HG03342 (cell line): ENCODE data around the gene SEPTIN12.
"Not testable (repeated sequence)": the region's sequence is repeated elsewhere in the genome, so short reads cannot be mapped to it uniquely, and the experiment has no call there.

Source experiments
- ATAC-seq: cut with Tn5 transposase; IDR thresholded peaks from one replicate; pipeline ENCODE4 v1.9.1; 2021; ENCODE audit warnings: mild to moderate bottlenecking, moderate library complexity; ENCODE audit not compliant: unreplicated experiment

SEPTIN12 gene

DNA sequence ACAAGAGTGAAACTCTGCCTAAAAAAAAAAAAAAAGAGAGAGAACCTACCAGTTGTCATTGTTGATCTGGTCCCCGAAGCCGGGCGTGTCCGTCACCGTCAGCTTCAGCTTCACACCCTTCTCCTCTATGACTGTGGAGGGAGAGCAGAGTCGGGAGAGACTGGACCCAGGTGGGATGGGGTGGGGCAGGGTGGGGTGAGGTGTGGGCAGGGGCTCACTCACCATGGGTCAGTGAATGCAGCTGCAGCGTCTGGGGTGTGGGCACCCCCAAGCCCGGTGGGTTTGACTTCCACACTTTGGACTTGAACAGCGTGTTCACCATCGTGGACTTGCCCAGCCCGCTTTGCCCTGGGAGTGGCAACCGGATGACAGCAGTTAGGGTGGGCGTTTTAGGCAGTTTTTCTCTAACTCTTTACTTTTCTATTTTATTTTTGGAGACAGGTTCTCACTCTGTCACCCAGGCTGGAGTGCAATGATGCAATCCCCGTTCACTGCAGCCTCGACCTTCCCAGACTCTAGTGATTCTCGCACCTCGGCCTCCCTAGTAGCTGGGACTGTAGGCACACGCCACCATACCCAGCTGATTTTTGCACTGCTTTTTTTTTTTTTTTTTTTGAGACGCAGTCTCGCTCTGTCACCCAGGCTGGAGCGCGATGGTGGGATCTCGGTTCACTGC lies 2.2 kb downstream of the SEPTIN12 start:
- ATAC-seq: no peak

DNA sequence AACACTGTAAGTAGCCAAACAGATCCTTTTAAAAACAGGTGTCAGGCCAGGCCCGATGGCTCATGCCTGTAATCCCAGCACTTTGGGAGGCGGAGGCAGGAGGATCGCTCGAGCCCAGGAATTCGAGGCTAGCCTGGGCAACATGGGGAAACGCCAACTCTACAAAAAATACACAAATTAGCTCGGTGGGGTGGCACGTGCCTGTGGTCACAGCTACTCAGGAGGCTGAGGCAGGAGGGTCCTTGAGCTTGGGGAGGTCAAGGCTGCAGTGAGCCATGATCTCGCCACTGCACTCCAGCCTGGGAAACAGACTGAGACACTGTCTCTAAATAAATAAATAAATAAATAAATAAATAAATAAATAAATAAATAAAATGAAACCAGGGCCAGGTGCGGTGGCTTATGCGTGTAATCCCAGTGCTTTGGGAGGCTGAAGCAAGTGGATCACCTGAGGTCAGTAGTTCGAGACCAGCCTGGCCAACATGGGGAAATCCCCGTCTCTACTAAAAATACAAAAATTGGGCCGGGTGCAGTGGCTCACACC lies 3.6 kb downstream of the SEPTIN12 start:
- not testable (repeated sequence) for ATAC-seq

GRCh38 chr16:4783951-4784336 lies 4.2 kb downstream of the SEPTIN12 start:
- ATAC-seq: no peak

- ATAC-seq: no peak
Observed at GRCh38 chr16:4783251-4783950, 4.7 kb downstream of the SEPTIN12 start.

GRCh38 chr16:4780235-4780634 lies 7.9 kb downstream of the SEPTIN12 start:
- no peak for ATAC-seq

DNA sequence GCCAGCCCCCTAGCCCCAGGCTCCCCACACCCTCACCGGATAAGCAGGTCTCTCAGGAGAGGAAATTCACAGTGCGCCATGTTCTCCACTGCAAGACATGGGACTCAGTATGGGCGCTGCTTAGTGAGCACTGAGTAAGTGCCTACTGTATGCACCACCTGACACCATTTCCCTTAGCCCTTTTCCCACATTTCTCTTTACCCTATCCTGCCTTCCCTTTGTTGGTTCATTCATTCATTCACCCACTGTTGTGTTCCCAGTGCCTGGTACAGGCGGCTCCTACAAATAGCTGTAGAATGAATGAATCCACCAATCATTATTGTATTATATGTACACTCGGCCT lies 10.1 kb downstream of the SEPTIN12 start:
- ATAC-seq: no peak

DNA sequence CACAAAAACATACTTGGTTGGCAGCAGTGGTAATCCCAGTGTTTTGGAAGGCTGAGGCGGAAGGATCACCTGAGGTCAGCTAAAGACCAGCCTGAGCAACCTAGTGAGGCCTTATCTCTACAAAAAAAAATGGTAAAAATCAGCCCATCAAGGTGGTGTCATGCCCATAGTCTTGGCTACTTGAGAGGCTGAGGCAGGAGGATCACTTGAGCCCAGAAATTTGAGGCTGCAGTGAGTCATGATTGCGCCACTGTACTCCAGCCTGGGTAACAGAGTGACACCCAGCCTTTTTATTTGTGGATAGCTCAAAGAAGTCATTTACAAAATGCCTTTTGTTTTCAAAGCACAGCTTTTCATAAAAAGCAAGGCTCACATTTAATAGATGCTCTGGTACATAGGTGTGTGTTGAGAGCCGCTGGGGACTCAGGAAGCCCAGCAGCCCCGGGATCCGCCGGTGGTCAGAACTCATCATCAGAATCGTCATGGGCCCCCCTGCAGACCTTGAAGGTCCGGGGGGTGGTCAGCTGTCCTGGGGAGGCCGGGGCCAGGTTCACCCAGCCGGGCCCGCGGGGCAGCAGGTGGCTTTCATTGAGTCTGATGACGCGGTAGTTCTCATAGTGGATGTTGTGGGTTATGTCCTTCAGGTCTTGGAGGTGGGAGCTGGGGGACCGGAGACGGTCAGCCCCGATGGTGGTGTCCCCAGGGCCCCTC lies 10.7 kb downstream of the SEPTIN12 start:
- no peak for ATAC-seq

DNA sequence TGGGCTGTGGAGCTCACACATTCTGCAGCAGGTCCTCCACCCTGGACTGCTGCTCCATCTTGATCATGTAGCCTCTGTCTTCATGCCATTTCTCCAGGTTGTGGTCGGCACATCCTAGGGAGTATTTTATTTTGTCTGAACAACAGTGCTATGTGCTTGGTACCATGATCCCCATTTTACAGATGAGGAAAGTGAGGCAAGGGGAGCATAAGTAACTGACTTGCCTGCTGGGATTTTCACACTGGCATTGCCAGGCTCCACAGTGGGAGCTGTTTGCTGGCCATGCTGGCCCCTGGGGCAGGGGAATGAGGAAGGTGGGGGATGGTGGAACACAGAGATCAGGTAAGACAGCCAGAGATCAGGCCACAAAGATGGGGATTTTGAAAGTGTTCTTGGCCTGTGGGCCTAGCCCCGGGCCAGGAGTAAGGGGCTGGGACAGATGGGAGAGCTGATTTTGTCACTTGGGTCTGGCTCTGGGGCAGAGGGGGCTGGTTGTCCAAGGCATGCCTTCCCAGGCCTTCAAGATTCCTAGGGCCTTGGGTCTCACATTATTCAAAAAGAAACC lies 11.9 kb downstream of the SEPTIN12 start:
- ATAC-seq: no peak

- no peak for ATAC-seq
Observed at GRCh38 chr16:4775005-4775404, 13.1 kb downstream of the SEPTIN12 start.

DNA sequence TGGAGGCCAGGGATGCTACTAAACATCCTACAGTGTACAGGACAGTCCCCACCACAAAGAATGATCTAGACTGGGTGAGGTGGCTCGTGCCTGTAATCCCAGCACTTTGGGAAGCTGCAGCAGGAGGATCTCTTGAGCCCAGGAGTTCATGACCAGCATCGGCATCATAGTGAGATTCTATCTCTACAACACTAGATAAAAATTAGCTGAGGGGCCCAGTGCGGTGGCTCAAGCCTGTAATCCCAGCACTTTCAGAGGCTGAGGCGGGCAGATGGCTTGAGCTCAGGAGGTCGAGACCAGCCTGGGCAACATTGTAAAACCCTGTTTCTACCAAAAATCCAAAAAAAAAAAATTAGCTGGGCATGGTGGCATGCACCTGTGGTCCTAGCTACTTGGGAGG lies 15.8 kb downstream of the SEPTIN12 start:
- no peak for ATAC-seq

DNA sequence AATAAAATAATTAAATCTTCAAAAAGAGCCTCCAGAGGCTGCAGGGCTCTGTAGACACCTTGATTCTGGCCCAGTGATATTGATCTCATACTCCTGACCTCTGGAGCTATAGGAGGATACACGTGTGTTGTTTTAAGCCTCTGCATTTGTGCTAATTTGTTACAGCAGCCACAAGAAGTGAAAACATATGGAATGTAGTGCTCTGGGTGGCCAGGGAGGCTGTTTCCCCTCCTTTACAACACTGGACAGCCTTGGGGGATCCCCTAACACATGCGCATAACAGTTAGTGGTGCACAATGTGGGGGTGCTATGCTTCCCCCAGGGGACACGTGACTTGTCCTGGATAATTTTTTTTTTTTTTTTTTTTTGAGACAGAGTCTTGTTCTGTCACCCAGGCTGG lies 16.5 kb downstream of the SEPTIN12 start:
- no peak for ATAC-seq

- ATAC-seq: no peak
Observed at GRCh38 chr16:4769306-4769638, 18.9 kb downstream of the SEPTIN12 start.

DNA sequence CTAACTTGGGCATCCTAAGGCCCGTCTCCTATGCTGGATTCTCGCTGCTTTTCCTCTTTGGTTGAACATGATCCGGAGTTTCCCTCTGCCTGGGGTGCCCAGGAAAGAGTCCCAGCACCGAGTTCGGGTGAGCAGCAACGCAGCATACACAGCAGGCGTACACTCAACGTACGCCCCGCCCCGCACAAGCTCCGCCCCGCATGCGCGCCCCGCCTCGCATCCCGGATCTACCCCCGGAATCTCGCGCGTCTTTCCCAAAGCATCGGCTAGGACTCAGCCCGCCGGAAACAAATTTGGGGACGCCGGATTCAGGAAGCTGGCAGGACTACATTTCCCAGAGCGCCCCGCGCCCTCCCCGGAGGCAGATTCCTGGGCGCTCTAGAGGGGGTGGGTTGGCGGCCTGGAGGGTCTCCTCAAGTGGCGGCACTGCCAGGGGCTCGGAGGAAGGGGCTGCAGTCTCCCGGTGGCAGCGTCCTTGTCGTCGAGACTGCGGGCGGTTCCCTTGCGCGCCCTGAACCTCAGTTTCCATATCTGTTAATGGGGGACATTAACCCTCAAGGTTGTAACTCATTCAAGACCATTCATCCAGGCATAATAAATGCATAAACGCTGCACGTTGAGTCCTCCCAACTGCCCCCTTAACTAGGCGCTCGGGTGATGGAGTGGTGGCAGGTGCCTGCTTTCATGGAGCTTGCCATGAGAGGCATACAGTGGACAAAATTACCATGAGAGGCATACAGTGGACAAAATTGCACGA lies 19.4 kb downstream of the SEPTIN12 start:
- peak; percentile 69 for ATAC-seq

DNA sequence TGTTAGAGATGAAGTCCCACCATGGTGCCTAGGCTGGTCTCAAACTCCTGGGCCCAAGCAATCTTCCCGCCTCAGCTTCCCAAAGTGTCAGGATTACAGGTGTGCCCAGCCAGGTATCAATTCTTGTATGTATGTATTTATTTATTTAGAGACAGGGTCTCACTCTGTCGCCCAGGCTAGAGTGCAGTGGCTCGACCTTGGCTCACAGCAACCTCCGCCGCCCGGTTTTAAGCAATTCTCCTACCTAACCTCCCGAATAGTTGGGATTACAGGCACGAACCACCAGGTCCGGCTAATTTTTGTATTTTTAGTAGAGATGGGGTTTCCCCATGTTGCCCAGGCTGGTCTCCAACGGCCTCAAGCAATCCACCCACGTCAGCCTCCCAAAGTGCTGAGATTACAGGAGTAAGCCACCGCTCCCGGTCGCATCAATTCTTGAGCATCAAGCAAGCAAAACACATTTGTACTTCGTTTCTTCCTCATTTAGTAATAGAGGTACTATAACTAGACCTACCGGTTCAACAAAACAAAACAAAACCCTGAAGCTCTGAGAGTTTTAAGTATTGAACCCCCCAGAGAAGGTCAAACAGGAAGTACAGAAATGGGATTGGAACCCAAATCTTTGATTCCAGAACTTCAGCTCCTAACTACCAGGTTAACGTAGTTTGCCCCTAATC lies 20.1 kb downstream of the SEPTIN12 start:
- ATAC-seq: peak; percentile 0

GRCh38 chr16:4766875-4767628 lies 21.1 kb downstream of the SEPTIN12 start, which contains the start of gene ZNF500:
Gene ZNF500 (minus strand): TSS chr16:4767162. CDS start chr16:4765978, 1,184 bp downstream.
- ATAC-seq: peak; percentile 76

GRCh38 chr16:4765511-4766474 lies 22.4 kb downstream of the SEPTIN12 start:
- no peak for ATAC-seq

DNA sequence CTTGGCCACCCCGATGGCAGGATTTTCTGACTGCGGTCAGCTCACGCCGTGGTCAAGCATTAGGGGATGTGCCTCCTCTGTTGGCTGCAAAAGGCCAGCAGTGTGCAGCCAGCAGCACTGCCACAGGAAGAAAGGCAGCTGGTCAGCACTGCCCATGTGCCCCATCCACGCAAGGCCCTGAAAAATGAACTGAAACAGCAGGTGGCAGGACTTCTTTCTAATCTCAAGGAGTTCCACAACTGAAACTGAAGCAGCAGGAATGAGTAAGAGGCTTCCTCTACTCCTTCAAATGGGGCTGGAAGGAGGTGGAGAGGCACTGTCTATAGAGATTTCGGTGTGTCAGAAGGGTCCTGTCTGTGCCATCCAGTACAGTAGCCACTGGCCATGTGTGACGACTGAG lies 24.4 kb downstream of the SEPTIN12 start:
- no peak for ATAC-seq

- no peak for ATAC-seq
Observed at GRCh38 chr16:4762205-4762604, 25.9 kb downstream of the SEPTIN12 start.
